Rectal smooth muscle tissue (tissue), 1 donor: ENCODE results near the gene CTLA4.
A peak's percentile ranks its signal among the peaks of the same experiment; 100 is the strongest.

Source experiments
- H3K27ac ChIP-seq: one replicate; pipeline ENCODE4 v1.7.0; 2013; ENCODE audit warnings: low read depth, low read length, inconsistent platforms
- H3K27me3 ChIP-seq: one replicate; pipeline ENCODE4 v1.7.0; 2013; ENCODE audit warnings: low read length; ENCODE audit not compliant: control insufficient read depth, insufficient read depth
- H3K36me3 ChIP-seq: one replicate; pipeline ENCODE4 v1.7.0; 2013; ENCODE audit warnings: low read length; ENCODE audit not compliant: control insufficient read depth, insufficient read depth
- H3K4me1 ChIP-seq: one replicate; pipeline ENCODE4 v1.7.0; 2013; ENCODE audit warnings: low read length; ENCODE audit not compliant: control insufficient read depth, insufficient read depth
- H3K4me3 ChIP-seq: one replicate; pipeline ENCODE4 v1.7.0; 2013; ENCODE audit warnings: low read length
- H3K9ac ChIP-seq: one replicate; pipeline ENCODE4 v1.7.0; 2013; ENCODE audit warnings: low read length

Gene CTLA4

DNA sequence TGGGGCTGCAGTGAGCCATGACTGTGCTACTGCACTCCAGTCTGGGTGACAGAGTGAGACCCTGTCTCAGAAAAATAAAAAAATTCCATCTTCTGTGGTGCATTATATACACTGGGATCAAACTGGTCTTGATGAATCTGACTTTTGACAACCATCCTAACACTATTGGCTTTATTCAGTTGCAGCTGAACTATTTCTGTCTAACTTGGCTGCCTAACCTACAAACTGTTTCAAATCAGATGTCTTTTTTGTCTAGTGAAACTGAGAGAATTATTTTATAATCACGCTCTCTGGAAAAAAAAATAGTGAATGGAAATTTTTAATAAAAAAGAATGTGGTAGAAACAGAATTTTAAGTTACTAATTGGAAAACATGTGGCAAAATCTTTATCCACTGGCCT lies 15.0 kb downstream of the CTLA4 start:
- H3K27me3 ChIP-seq: no peaks in the 10 kb centered on the region
- no peak overlapping the region for H3K27ac ChIP-seq
- no peak overlapping the region for H3K9ac ChIP-seq

DNA sequence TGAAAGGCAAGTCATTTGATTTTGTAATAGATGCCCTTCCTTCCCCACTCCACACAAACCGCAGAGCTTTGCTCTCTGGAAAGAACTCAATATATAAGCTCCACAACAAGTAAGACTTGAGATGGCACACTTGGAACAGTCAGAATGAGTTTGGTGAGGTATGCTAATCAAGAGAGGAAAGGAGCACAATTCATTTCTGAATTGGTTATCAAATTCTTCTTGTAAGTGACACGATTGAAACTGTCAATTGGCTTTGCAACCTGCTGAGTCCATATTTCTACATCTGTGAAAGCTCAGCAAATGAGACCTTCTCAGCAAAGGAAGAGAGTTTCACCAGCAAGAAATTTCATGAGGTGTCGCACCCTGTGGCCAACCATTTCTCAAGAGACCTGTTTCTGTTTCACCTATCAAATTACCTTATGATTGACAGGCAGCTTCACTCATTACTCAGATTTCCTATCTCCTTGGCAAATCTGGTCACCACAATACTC lies 19.1 kb downstream of the CTLA4 start:
- H3K4me1 ChIP-seq: peaks cover 19% of the 10 kb centered on the region
- H3K27me3 ChIP-seq: no peaks in the 10 kb centered on the region
- H3K36me3 ChIP-seq: no peaks in the 10 kb centered on the region
- no peak overlapping the region for H3K4me3 ChIP-seq
- peak overlapping the region; percentile 44 for H3K27ac ChIP-seq
- no peak overlapping the region for H3K9ac ChIP-seq

More for the DNA sequence above, 15.0 kb downstream of the CTLA4 start:
- Histone ChIP-seq H3K36me3 (no peaks in the 10 kb centered on the region), H3K4me1 (peaks cover 10% of the 10 kb centered on the region), H3K4me3 (no peak overlapping the region)

DNA sequence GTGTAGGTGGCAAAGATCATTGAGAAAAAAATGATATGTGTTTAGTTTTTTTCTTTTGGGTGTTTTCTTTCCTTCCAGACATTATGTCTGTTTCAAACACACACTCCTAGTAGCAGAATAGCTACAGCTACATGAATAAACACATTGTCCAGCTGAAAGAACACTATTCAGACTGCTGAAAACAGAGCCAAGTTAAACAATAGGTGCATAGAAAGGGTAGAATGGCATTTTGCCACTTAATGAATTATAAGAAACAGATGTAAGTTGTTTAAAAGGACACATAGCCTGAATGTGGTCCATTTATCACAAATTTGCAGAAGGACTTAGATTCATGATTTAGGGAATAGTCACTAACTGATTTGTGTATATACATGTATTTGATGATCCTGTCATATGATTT lies 20.1 kb downstream of the CTLA4 start:
- peak overlapping the region; percentile 53 for H3K27ac ChIP-seq
- H3K4me3 ChIP-seq: no peak overlapping the region
- no peaks in the 10 kb centered on the region for H3K27me3 ChIP-seq
- H3K9ac ChIP-seq: no peak overlapping the region
- H3K4me1 ChIP-seq: peaks cover 19% of the 10 kb centered on the region
- H3K36me3 ChIP-seq: no peaks in the 10 kb centered on the region

DNA sequence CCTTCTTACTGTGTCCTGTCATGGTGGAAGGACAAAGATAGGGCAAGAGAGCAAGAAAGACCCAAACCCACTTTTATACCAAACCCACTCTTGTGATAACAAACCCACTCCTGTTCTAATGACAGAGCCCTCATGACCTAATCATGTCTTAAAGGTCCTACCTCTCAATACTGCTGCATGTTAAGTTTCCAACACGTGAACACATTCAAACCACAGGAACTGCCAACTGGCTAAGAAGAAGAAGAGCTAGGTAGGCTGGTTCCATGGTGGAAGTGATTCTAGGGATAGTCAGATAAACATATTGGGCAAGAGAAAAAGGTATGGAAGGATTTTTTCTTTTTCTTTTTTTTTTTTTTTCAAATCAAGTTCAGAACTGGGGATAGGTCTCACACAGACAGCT lies 22.0 kb downstream of the CTLA4 start:
- no peak overlapping the region for H3K9ac ChIP-seq
- H3K4me3 ChIP-seq: no peak overlapping the region
- H3K4me1 ChIP-seq: peaks cover 27% of the 10 kb centered on the region
- no peaks in the 10 kb centered on the region for H3K27me3 ChIP-seq
- H3K27ac ChIP-seq: no peak overlapping the region
- H3K36me3 ChIP-seq: no peaks in the 10 kb centered on the region

DNA sequence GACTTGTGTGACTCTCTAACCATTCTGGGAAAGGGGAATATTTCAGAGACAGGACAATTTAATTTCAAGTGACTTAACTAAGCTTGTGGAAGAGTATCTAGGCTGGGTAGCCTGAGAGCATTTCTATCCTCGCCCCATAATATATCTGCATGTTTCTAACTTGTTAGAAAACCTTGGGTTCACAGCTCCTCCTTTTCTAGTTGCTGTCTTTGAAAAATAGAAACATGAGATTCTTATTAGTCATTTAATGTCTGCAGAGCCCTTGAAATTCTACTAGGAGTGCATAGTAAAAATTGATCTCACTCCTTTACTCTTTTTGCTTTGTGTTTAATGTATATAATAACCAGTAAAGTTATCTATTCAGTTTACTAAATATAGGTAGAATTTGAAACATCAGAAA lies 22.4 kb downstream of the CTLA4 start:
- Histone ChIP-seq H3K4me3 (no peak overlapping the region), H3K27ac (no peak overlapping the region), H3K4me1 (peaks cover 27% of the 10 kb centered on the region), H3K36me3 (no peaks in the 10 kb centered on the region), H3K9ac (no peak overlapping the region), H3K27me3 (no peaks in the 10 kb centered on the region)

DNA sequence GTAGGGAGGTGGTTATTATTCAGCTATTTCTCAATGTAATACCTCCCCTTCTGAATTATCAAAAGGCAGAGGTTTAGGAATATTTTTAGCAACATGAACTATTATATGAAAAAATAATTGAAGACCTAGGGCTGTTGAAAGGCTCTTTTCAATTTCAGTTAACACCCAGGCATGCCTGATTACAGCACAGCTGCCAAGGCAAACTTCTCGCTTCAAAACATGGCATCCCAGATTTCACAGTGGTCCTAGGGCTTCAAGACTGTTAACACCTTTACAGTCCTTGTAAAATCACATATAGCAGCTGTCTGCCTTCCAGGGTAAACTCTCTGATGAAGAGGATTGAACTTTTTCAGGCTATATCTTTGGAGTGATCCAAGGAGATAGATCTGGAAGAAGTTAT lies 23.2 kb downstream of the CTLA4 start:
- H3K36me3 ChIP-seq: no peaks in the 10 kb centered on the region
- H3K27me3 ChIP-seq: no peaks in the 10 kb centered on the region
- H3K9ac ChIP-seq: no peak overlapping the region
- peaks cover 27% of the 10 kb centered on the region for H3K4me1 ChIP-seq
- no peak overlapping the region for H3K4me3 ChIP-seq
- no peak overlapping the region for H3K27ac ChIP-seq

DNA sequence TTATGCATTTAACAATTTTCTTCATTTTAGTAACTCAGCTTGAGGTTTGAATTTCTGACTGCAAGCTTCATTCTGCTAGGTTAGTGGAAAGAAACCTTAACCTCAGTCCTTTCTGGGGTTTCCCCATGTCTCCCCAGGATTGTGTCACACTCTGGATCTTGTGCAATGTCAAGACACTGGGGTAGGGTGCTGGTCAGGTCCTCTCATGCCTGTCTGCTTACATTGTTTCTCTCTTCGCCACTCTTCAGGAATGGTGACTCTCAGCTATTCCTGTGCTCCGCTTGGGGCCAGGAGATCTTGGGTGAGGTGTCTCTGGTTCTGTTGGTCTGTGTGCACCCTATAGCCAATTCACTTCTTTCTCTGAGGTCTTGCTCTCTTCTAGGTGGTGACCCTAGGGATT lies 23.9 kb downstream of the CTLA4 start:
- no peaks in the 10 kb centered on the region for H3K27me3 ChIP-seq
- H3K4me1 ChIP-seq: peaks cover 25% of the 10 kb centered on the region
- H3K4me3 ChIP-seq: no peak overlapping the region
- H3K36me3 ChIP-seq: no peaks in the 10 kb centered on the region
- no peak overlapping the region for H3K9ac ChIP-seq
- H3K27ac ChIP-seq: no peak overlapping the region

DNA sequence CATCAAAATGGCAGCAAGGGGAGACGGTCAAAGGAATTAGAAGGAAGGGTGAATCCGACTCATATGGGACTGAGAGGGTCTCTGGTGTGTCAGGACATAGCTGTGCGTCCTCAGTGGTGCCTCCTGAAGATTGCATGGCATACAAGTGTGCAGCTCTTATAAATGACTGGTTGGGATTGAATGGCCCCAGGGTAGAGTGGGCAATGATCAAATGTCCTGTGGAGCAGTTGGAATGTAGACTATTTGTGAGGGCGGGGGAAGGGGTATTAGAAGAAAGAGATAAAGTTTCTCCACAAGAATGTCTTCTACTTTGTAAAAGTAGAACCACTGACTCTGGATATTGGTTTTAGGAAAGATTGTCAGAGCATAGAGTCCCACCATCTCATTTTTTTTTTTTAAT lies 24.6 kb downstream of the CTLA4 start:
- Histone ChIP-seq H3K9ac (no peak overlapping the region), H3K36me3 (no peaks in the 10 kb centered on the region), H3K4me3 (no peak overlapping the region), H3K27ac (no peak overlapping the region), H3K27me3 (no peaks in the 10 kb centered on the region), H3K4me1 (peaks cover 18% of the 10 kb centered on the region)

DNA sequence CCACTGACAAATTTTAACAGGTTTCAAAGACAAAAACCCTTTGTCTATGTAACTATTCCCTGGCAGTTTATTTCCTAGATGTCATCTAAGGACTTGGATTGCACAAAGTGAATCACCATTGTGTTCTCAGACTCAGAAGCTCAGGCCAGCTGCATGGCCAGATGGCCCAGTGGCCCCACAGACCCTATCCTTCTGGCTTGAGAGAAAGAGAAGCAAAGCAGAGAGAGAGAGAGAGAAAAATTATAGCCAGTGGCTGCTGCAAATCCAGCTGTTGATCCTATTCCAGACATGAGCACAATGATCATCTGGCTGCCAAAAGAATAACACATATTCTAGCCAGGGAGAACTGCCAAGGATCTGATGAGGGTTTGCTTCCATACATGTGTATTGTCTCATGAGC lies 25.8 kb downstream of the CTLA4 start:
- Histone ChIP-seq H3K9ac (no peak overlapping the region), H3K4me1 (peaks cover 17% of the 10 kb centered on the region), H3K27ac (peak overlapping the region; percentile 21), H3K4me3 (no peak overlapping the region), H3K36me3 (no peaks in the 10 kb centered on the region), H3K27me3 (no peaks in the 10 kb centered on the region)

DNA sequence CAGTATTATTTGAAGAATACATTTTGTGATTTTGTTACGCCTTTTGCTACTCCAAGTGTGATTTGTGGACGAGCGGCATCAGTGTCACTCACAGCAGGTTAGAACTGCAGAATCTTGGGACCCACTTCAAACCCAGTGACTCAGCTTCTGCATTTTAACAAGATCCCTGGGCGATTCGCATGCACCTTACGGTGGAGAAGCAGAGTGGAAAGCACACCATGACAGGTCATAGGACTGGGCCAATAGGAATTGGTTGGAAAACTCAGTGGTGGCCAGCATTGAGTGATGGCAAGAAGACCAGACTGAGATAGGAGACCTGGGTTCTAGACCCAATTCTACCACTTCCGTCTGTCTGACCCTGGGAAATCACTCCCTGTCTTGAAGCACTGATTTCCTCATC lies 26.3 kb downstream of the CTLA4 start:
- Histone ChIP-seq H3K36me3 (no peaks in the 10 kb centered on the region), H3K4me1 (peaks cover 20% of the 10 kb centered on the region)

DNA sequence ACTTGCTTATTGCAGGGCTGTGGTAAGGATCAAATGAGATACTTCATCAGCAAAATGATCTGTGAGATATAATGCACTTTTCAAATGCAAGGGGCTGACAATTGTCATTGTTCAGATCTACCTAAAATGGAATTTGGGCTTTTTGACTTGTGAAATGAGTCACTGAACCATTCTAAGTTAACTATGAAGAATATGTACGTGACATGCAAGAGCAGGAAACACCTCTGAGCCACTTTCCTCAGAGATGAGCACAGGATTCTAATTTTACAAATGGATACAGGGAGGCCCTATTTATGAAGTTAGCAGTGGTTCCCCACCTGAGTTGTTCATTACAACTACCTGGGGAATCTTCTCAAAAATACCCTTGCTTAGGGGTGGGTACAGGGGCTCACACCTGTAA lies 26.7 kb downstream of the CTLA4 start:
- H3K9ac ChIP-seq: no peak overlapping the region
- peaks cover 24% of the 10 kb centered on the region for H3K4me1 ChIP-seq
- no peaks in the 10 kb centered on the region for H3K36me3 ChIP-seq
- H3K27ac ChIP-seq: no peak overlapping the region
- no peaks in the 10 kb centered on the region for H3K27me3 ChIP-seq
- no peak overlapping the region for H3K4me3 ChIP-seq

More for the DNA sequence above, 26.3 kb downstream of the CTLA4 start:
- H3K27me3 ChIP-seq: no peaks in the 10 kb centered on the region
- peak overlapping the region; percentile 21 for H3K27ac ChIP-seq
- no peak overlapping the region for H3K4me3 ChIP-seq
- H3K9ac ChIP-seq: no peak overlapping the region

DNA sequence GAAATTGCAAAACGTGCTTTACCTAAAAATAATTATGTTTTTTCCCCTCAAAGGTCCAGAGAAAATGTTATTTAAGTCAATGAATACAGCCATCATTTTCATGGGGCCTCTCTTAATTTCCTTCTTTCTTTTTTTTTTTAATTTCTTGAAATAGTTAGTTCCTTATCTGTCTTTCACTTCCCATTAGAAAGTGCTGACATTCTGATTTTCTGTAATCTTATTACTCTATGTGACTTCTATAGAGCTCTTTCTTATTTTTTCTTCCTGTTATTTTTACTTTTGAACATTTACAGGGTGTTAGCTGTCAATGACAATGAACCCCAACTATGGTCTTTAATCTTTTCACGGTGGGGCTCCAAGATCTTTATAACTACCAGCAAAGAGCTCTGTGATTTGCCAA lies 30.0 kb downstream of the CTLA4 start:
- H3K27ac ChIP-seq: peak overlapping the region; percentile 54
- no peaks in the 10 kb centered on the region for H3K27me3 ChIP-seq
- no peak overlapping the region for H3K9ac ChIP-seq
- H3K4me3 ChIP-seq: no peak overlapping the region
- H3K36me3 ChIP-seq: no peaks in the 10 kb centered on the region
- H3K4me1 ChIP-seq: peaks cover 40% of the 10 kb centered on the region

DNA sequence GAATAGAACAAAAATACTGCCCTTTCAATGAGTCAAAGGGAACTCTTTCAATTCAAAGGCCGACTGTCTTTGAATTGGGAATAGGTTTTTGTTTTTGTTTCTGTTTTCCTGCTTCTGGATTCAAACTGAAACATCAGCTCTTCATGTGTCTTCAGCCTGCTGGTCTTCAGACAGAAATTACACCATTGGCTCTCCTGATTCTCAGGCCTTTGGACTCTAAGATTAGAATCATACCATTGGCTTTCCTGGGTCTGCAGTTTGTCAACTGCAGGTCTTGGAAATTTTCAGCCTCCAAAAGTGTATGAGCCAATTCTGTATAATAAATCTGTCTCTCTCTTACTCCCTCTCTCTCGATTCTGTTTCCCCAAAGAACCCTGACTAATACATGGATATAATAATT lies 31.1 kb downstream of the CTLA4 start:
- Histone ChIP-seq H3K27me3 (no peaks in the 10 kb centered on the region), H3K36me3 (no peaks in the 10 kb centered on the region), H3K4me3 (no peak overlapping the region), H3K4me1 (peaks cover 37% of the 10 kb centered on the region), H3K27ac (peak overlapping the region; percentile 59), H3K9ac (no peak overlapping the region)
